ENCODE measurements around the gene TNFRSF21.

GRCh38 chr6:47278545-47278944 is 31.2 kb downstream of the TNFRSF21 start:
- no peak for TF ChIP-seq CTCF (IDR thresholded peaks at IDR 0.05)
- peak in 1 of 3 donors; percentile 17 for TF ChIP-seq POLR2AphosphoS5 (IDR thresholded peaks at IDR 0.05)
- no peak for TF ChIP-seq POLR2A (IDR thresholded peaks at IDR 0.05)
